Duodenal mucosa (tissue), 2 donors: ENCODE data around the gene SEPTIN1.
A peak's percentile ranks its signal among the peaks of the same experiment; 100 is the strongest.

ENCODE experiments used
- H3K27ac ChIP-seq: one replicate; pipeline ENCODE4 v1.7.0; 2013; ENCODE audit warnings: low read depth, low read length
- H3K27me3 ChIP-seq, 2 donors: one replicate each; pipeline ENCODE4 v1.7.0; 2013; ENCODE audit warnings: low read length in 2 of 2, control low read depth in 1 of 2; ENCODE audit not compliant: insufficient read depth in 2 of 2, control insufficient read depth in 1 of 2
- H3K36me3 ChIP-seq, 2 donors: one replicate each; pipeline ENCODE4 v1.7.0; 2013; ENCODE audit warnings: low read length in 2 of 2, control low read depth in 1 of 2; ENCODE audit not compliant: insufficient read depth in 2 of 2, control insufficient read depth in 1 of 2
- H3K4me1 ChIP-seq, 2 donors: one replicate each; pipeline ENCODE4 v1.7.0; 2013; ENCODE audit warnings: low read length in 2 of 2, control low read depth in 1 of 2; ENCODE audit not compliant: insufficient read depth in 2 of 2, control insufficient read depth in 1 of 2
- H3K4me3 ChIP-seq, 2 donors: one replicate each; pipeline ENCODE4 v1.7.0; 2013; ENCODE audit warnings: low read length in 2 of 2, low read depth in 1 of 2
- H3K9ac ChIP-seq, 2 donors: one replicate each; pipeline ENCODE4 v1.7.0; 2013; ENCODE audit warnings: low read length in 2 of 2, low read depth in 1 of 2
- H3K9me3 ChIP-seq, 2 donors: one replicate each; pipeline ENCODE4 v1.7.0; 2013; ENCODE audit warnings: low read length in 2 of 2, control low read depth in 1 of 2; ENCODE audit not compliant: control insufficient read depth in 1 of 2

The SEPTIN1 gene

GRCh38 chr16:30382111-30382881 lies at the start of gene SEPTIN1:
Gene SEPTIN1, minus strand, starts transcription at chr16:30382561. Its CDS starts 19 bp downstream, at chr16:30382542.
- no peaks in the 10 kb centered on the region for H3K27me3 ChIP-seq
- H3K4me1 ChIP-seq: peaks cover 23 to 24% of the 10 kb centered on the region in 2 donors
- H3K4me3 ChIP-seq: peak within 1 kb of the TSS; percentile 50 to 66
- H3K9ac ChIP-seq: peak within 1 kb of the TSS; percentile 47 to 48
- peak within 1 kb of the TSS; percentile 62 for H3K27ac ChIP-seq
- H3K36me3 ChIP-seq: no peaks in the 10 kb centered on the region
- H3K9me3 ChIP-seq: no peaks in the 10 kb centered on the region

GRCh38 chr16:30430428-30430970 lies 48.1 kb upstream of the SEPTIN1 start:
- H3K9ac ChIP-seq: peak overlapping the region; percentile 70 to 85
- H3K4me3 ChIP-seq: peak overlapping the region; percentile 86 to 90
- H3K27me3 ChIP-seq: no peaks in the 10 kb centered on the region
- no peak overlapping the region for H3K27ac ChIP-seq
- peaks cover 16 to 18% of the 10 kb centered on the region in 2 donors for H3K4me1 ChIP-seq
- H3K9me3 ChIP-seq: no peaks in the 10 kb centered on the region
- peaks cover 0 to 15% of the 10 kb centered on the region in 2 donors for H3K36me3 ChIP-seq

- no peaks in the 10 kb centered on the region for H3K27me3 ChIP-seq
- H3K9me3 ChIP-seq: no peaks in the 10 kb centered on the region
- H3K36me3 ChIP-seq: peaks cover 0 to 18% of the 10 kb centered on the region in 2 donors
- peak within 1 kb of the TSS; percentile 86 to 90 for H3K4me3 ChIP-seq
- peak within 1 kb of the TSS; percentile 81 to 85 for H3K9ac ChIP-seq
- H3K4me1 ChIP-seq: peaks cover 16 to 18% of the 10 kb centered on the region in 2 donors
- H3K27ac ChIP-seq: peak within 1 kb of the TSS; percentile 43
These were observed 47.5 kb upstream of the SEPTIN1 start, which contains the start of gene DCTPP1 for GRCh38 chr16:30429678-30430427. Gene DCTPP1, minus strand, starts transcription at chr16:30430030. Its CDS starts 50 bp downstream, at chr16:30429980.

GRCh38 chr16:30429418-30429677 lies 47.0 kb upstream of the SEPTIN1 start:
- Histone ChIP-seq H3K27ac (no peak overlapping the region), H3K27me3 (no peaks in the 10 kb centered on the region), H3K4me1 (peaks cover 16 to 18% of the 10 kb centered on the region in 2 donors), H3K9me3 (no peaks in the 10 kb centered on the region), H3K36me3 (peaks cover 4 to 23% of the 10 kb centered on the region in 2 donors), H3K4me3 (peak overlapping the region; percentile 86 to 90), H3K9ac (peak overlapping the region; percentile 81 to 85)

- H3K4me3 ChIP-seq: no peak overlapping the region
- H3K27me3 ChIP-seq: no peaks in the 10 kb centered on the region
- H3K9ac ChIP-seq: no peak overlapping the region
- peaks cover 13 to 34% of the 10 kb centered on the region in 2 donors for H3K36me3 ChIP-seq
- peaks cover 16 to 18% of the 10 kb centered on the region in 2 donors for H3K4me1 ChIP-seq
- H3K27ac ChIP-seq: no peak overlapping the region
- H3K9me3 ChIP-seq: no peaks in the 10 kb centered on the region
These were observed 45.7 kb upstream of the SEPTIN1 start for GRCh38 chr16:30428055-30428454.

GRCh38 chr16:30421010-30421409 lies 38.6 kb upstream of the SEPTIN1 start:
- Histone ChIP-seq H3K9me3 (no peaks in the 10 kb centered on the region), H3K4me1 (peaks cover 12% of the 10 kb centered on the region in 2 donors), H3K9ac (no peak overlapping the region), H3K27me3 (no peaks in the 10 kb centered on the region), H3K27ac (no peak overlapping the region), H3K4me3 (no peak overlapping the region), H3K36me3 (peaks cover 13 to 43% of the 10 kb centered on the region in 2 donors)

GRCh38 chr16:30418350-30419181 lies 36.2 kb upstream of the SEPTIN1 start:
- Histone ChIP-seq H3K27ac (peak overlapping the region; percentile 79), H3K27me3 (no peaks in the 10 kb centered on the region), H3K9me3 (no peaks in the 10 kb centered on the region), H3K4me1 (peaks cover 12% of the 10 kb centered on the region in 2 donors), H3K4me3 (peak overlapping the region; percentile 59 to 77), H3K9ac (peak overlapping the region; percentile 63), H3K36me3 (peaks cover under 1 to 26% of the 10 kb centered on the region in 2 donors)

- peak overlapping the region; percentile 63 for H3K9ac ChIP-seq
These were observed 35.4 kb upstream of the SEPTIN1 start for GRCh38 chr16:30417529-30418349.

More at GRCh38 chr16:30417529-30418349, 35.4 kb upstream of the SEPTIN1 start:
- peak overlapping the region; percentile 59 to 77 for H3K4me3 ChIP-seq
- H3K9me3 ChIP-seq: no peaks in the 10 kb centered on the region
- H3K27me3 ChIP-seq: no peaks in the 10 kb centered on the region
- peaks cover 12% of the 10 kb centered on the region in 2 donors for H3K4me1 ChIP-seq
- peak overlapping the region; percentile 79 for H3K27ac ChIP-seq
- peaks cover 0 to 24% of the 10 kb centered on the region in 2 donors for H3K36me3 ChIP-seq
